ENCODE data around the gene CPSF4L. TPM values are rescaled to one million over a fixed set of nuclear protein-coding genes. Genes with fewer than 3 reads are reported as not detected.

Gene CPSF4L
- total and polyA plus RNA-seq, 7 experiments from 2014 or later = not detected

GRCh38 chr17:73289549-73290254, 28.0 kb upstream of the CPSF4L start:
- H3K4me1 ChIP-seq (ENCODE audit: control insufficient read depth in 2 of 2, insufficient read depth in 2 of 2, low read length in 2 of 2) = no peaks in the 10 kb centered on the region
- CTCF ChIA-PET = no interaction called here
- intact Hi-C loops (cut with micrococcal nuclease) = no loop called here
- H3K27ac Mint-ChIP-seq = no peak overlapping the region
- DNase-seq (no peak), ATAC-seq (no peak)
- H3K4me3 Mint-ChIP-seq = peak overlapping the region in 1 of 10 donors; percentile 36
- H3K36me3 ChIP-seq (ENCODE audit: control insufficient read depth in 2 of 3, insufficient read depth in 3 of 3, low read length in 3 of 3) = no peaks in the 10 kb centered on the region
- no peak overlapping the region for H3K27ac ChIP-seq (ENCODE audit: low read depth, low read length)
- H3K9me3 ChIP-seq (ENCODE audit: control insufficient read depth in 2 of 3, low read length in 3 of 3) = no peaks in the 10 kb centered on the region
- H3K4me3 ChIP-seq (ENCODE audit: low read length) = no peak overlapping the region
- H3K27me3 ChIP-seq (ENCODE audit: control insufficient read depth in 2 of 2, insufficient read depth in 2 of 2, low read length in 2 of 2) = no peaks in the 10 kb centered on the region
- H3K9me3 Mint-ChIP-seq = peaks cover 0 to 2% (median 0%) of the 10 kb centered on the region in 11 donors
- H3K4me1 Mint-ChIP-seq = peaks cover 6 to 13% (median 11%) of the 10 kb centered on the region in 7 donors
- POLR2A ChIA-PET = no interaction called here
- peaks cover 0 to 3% (median 0%) of the 10 kb centered on the region in 5 donors for H3K27me3 Mint-ChIP-seq
- H3K36me3 Mint-ChIP-seq = no peaks in the 10 kb centered on the region

DNA sequence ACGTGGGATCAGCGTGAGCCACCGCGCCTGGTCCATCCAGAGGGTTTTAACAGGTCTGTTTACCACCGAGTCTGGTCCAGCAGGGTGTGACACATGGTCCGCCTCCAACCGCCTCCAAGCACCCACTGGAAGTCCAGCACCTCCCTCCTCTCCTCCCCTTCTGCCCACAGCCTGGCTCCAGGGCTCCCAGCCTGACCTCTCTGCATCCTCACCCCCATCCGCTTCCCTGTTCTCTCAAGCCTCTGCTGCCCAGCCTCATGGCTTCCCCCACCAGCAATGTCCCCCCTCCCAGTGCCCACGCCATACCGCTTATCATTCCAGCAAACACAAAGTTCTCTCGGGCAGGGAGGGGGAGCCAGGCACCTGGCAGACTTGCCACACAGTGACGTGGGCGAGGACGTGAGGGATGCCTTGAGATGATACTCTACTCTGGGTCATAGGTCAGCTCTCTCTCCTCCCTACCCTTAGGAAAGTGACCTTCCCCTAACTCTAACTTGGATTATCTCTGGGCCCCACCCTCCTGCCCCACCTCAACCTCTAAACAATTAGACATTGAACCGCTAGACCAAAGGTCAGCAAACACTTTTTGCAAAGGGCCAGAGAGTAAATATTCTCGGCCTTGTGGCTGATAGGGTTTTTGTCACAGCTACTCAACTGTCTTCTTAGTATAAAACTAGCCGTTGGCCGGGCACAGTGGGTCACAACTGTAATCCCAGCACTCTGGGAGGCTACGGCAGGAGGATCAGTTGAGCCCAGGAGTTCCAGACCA, 27.0 kb upstream of the CPSF4L start:
- H3K27ac Mint-ChIP-seq = no peak overlapping the region
- POLR2A ChIA-PET = no interaction called here
- Histone ChIP-seq H3K4me1 (ENCODE audit: control insufficient read depth in 2 of 2, insufficient read depth in 2 of 2, low read length in 2 of 2) (no peaks in the 10 kb centered on the region), H3K27ac (ENCODE audit: low read depth, low read length) (no peak overlapping the region), H3K9me3 (ENCODE audit: control insufficient read depth in 2 of 3, low read length in 3 of 3) (no peaks in the 10 kb centered on the region), H3K4me3 (ENCODE audit: low read length) (no peak overlapping the region), H3K27me3 (ENCODE audit: control insufficient read depth in 2 of 2, insufficient read depth in 2 of 2, low read length in 2 of 2) (no peaks in the 10 kb centered on the region), H3K36me3 (ENCODE audit: control insufficient read depth in 2 of 3, insufficient read depth in 3 of 3, low read length in 3 of 3) (no peaks in the 10 kb centered on the region)
- ATAC-seq (no peak), DNase-seq (no peak)
- CTCF ChIA-PET = no interaction called here
- intact Hi-C loops (cut with micrococcal nuclease) = no loop called here
- no peak overlapping the region for H3K4me3 Mint-ChIP-seq
- H3K4me1 Mint-ChIP-seq = peaks cover 6 to 13% (median 11%) of the 10 kb centered on the region in 7 donors
- no peaks in the 10 kb centered on the region for H3K36me3 Mint-ChIP-seq
- peaks cover 0 to 3% (median 0%) of the 10 kb centered on the region in 5 donors for H3K27me3 Mint-ChIP-seq
- H3K9me3 Mint-ChIP-seq = peaks cover 0 to 2% (median 0%) of the 10 kb centered on the region in 11 donors

DNA sequence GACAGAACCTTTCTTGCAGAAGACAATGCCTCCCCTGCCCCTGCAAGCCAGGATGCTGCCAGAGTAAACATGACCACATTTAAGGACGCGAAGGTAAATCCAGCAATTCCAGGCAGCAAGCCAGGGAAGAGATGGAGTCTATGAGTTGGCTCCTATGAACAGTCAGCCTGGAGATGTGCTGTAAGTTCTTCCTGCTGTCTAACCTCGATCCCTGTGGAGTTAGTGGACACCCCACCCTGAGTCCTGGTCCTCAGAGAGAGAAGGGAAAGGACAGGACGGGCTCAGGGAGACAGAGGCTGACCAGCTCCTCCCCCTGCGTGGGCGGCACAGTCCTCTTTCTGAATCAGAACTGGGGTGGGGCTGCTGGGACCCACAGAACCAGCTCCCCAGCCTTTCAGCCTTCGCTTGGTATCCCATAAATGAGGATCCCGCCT, 25.2 kb upstream of the CPSF4L start:
- ATAC-seq (no peak), DNase-seq (no peak)
- Histone ChIP-seq H3K27me3 (ENCODE audit: control insufficient read depth in 2 of 2, insufficient read depth in 2 of 2, low read length in 2 of 2) (no peaks in the 10 kb centered on the region), H3K9me3 (ENCODE audit: control insufficient read depth in 2 of 3, low read length in 3 of 3) (no peaks in the 10 kb centered on the region), H3K4me1 (ENCODE audit: control insufficient read depth in 2 of 2, insufficient read depth in 2 of 2, low read length in 2 of 2) (no peaks in the 10 kb centered on the region), H3K4me3 (ENCODE audit: low read length) (no peak overlapping the region), H3K36me3 (ENCODE audit: control insufficient read depth in 2 of 3, insufficient read depth in 3 of 3, low read length in 3 of 3) (no peaks in the 10 kb centered on the region), H3K27ac (ENCODE audit: low read depth, low read length) (no peak overlapping the region)
- Mint-ChIP-seq H3K36me3 (no peaks in the 10 kb centered on the region), H3K27ac (no peak overlapping the region), H3K4me3 (no peak overlapping the region), H3K9me3 (peaks cover 0 to 2% (median 0%) of the 10 kb centered on the region in 11 donors), H3K27me3 (peaks cover 0 to 3% (median 0%) of the 10 kb centered on the region in 5 donors), H3K4me1 (peaks cover 6 to 13% (median 11%) of the 10 kb centered on the region in 7 donors)
- intact Hi-C loops (cut with micrococcal nuclease) = no loop called here
- ChIA-PET CTCF (no interaction called here), POLR2A (no interaction called here)

- DNase-seq (no peak), ATAC-seq (no peak)
- intact Hi-C loops (cut with micrococcal nuclease) = no loop called here
- Mint-ChIP-seq H3K9me3 (peaks cover 0 to 2% (median 0%) of the 10 kb centered on the region in 11 donors), H3K4me1 (peaks cover 6 to 13% (median 9%) of the 10 kb centered on the region in 7 donors), H3K27ac (no peak overlapping the region), H3K4me3 (no peak overlapping the region), H3K36me3 (no peaks in the 10 kb centered on the region), H3K27me3 (peaks cover 0 to 3% (median 0%) of the 10 kb centered on the region in 5 donors)
- H3K4me1 ChIP-seq (ENCODE audit: control insufficient read depth in 2 of 2, insufficient read depth in 2 of 2, low read length in 2 of 2) = no peaks in the 10 kb centered on the region
- POLR2A ChIA-PET = no interaction called here
- H3K27ac ChIP-seq (ENCODE audit: low read depth, low read length) = no peak overlapping the region
- no peak overlapping the region for H3K4me3 ChIP-seq (ENCODE audit: low read length)
- H3K27me3 ChIP-seq (ENCODE audit: control insufficient read depth in 2 of 2, insufficient read depth in 2 of 2, low read length in 2 of 2) = no peaks in the 10 kb centered on the region
- no peaks in the 10 kb centered on the region for H3K9me3 ChIP-seq (ENCODE audit: control insufficient read depth in 2 of 3, low read length in 3 of 3)
- H3K36me3 ChIP-seq (ENCODE audit: control insufficient read depth in 2 of 3, insufficient read depth in 3 of 3, low read length in 3 of 3) = no peaks in the 10 kb centered on the region
- CTCF ChIA-PET = no interaction called here
Measured at GRCh38 chr17:73285916-73286862, 24.5 kb upstream of the CPSF4L start.

GRCh38 chr17:73285603-73285908, 23.9 kb upstream of the CPSF4L start:
- Histone ChIP-seq H3K9me3 (ENCODE audit: control insufficient read depth in 2 of 3, low read length in 3 of 3) (no peaks in the 10 kb centered on the region), H3K27ac (ENCODE audit: low read depth, low read length) (no peak overlapping the region), H3K36me3 (ENCODE audit: control insufficient read depth in 2 of 3, insufficient read depth in 3 of 3, low read length in 3 of 3) (no peaks in the 10 kb centered on the region), H3K4me3 (ENCODE audit: low read length) (no peak overlapping the region), H3K4me1 (ENCODE audit: control insufficient read depth in 2 of 2, insufficient read depth in 2 of 2, low read length in 2 of 2) (no peaks in the 10 kb centered on the region), H3K27me3 (ENCODE audit: control insufficient read depth in 2 of 2, insufficient read depth in 2 of 2, low read length in 2 of 2) (no peaks in the 10 kb centered on the region)
- H3K27me3 Mint-ChIP-seq = peaks cover 0 to 3% (median 0%) of the 10 kb centered on the region in 5 donors
- no peaks in the 10 kb centered on the region for H3K36me3 Mint-ChIP-seq
- H3K9me3 Mint-ChIP-seq = peaks cover 0 to 2% (median 0%) of the 10 kb centered on the region in 11 donors
- ATAC-seq = no peak
- ChIA-PET CTCF (no interaction called here), POLR2A (no interaction called here)
- H3K4me3 Mint-ChIP-seq = no peak overlapping the region
- no peak overlapping the region for H3K27ac Mint-ChIP-seq
- intact Hi-C loops (cut with micrococcal nuclease) = no loop called here
- H3K4me1 Mint-ChIP-seq = peaks cover 3 to 9% (median 4%) of the 10 kb centered on the region in 7 donors
- no peak for DNase-seq

DNA sequence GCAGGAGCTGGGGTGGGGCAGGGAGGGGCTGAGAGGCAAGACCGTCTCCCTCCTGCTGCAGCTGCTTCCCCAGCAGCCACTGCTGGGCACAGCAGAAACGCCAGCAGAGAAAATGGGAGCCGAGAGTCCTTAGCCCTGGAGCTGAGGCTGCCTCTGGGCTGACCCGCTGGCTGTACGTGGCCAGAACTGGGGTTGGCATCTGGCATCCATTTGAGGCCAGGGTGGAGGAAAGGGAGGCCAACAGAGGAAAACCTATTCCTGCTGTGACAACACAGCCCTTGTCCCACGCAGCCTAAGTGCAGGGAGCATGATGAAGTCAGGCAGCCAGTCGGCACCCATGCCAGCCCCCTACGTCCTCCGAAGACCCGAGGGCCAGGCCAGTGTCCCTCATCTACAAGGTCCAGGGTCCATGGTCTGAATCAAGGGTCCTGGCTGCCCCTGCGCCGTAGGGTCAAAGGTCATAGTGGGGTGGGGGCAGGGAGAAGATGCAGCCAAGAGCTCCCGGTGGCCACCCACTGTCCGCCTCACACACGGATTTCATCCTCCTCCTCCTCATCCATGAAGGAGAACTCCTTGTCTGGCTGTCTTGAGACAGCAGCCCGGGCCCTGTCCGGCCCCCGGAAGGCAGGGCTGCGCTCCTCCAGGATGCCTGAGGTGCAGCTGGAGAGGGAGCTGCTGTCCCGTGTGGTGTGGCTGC, 23.4 kb upstream of the CPSF4L start:
- Histone ChIP-seq H3K27me3 (ENCODE audit: control insufficient read depth in 2 of 2, insufficient read depth in 2 of 2, low read length in 2 of 2) (no peaks in the 10 kb centered on the region), H3K27ac (ENCODE audit: low read depth, low read length) (no peak overlapping the region), H3K4me1 (ENCODE audit: control insufficient read depth in 2 of 2, insufficient read depth in 2 of 2, low read length in 2 of 2) (no peaks in the 10 kb centered on the region), H3K36me3 (ENCODE audit: control insufficient read depth in 2 of 3, insufficient read depth in 3 of 3, low read length in 3 of 3) (no peaks in the 10 kb centered on the region), H3K4me3 (ENCODE audit: low read length) (no peak overlapping the region), H3K9me3 (ENCODE audit: control insufficient read depth in 2 of 3, low read length in 3 of 3) (no peaks in the 10 kb centered on the region)
- ChIA-PET POLR2A (no interaction called here), CTCF (no interaction called here)
- H3K27ac Mint-ChIP-seq = no peak overlapping the region
- DNase-seq = no peak
- H3K4me1 Mint-ChIP-seq = peaks cover 0 to 7% (median 0%) of the 10 kb centered on the region in 7 donors
- no peak for ATAC-seq
- no peaks in the 10 kb centered on the region for H3K36me3 Mint-ChIP-seq
- no peak overlapping the region for H3K4me3 Mint-ChIP-seq
- H3K9me3 Mint-ChIP-seq = peaks cover 0 to 2% (median 0%) of the 10 kb centered on the region in 11 donors
- H3K27me3 Mint-ChIP-seq = peaks cover 0 to 3% (median 0%) of the 10 kb centered on the region in 5 donors
- intact Hi-C loops (cut with micrococcal nuclease) = no loop called here

Measured in naive thymus-derived CD4-positive, alpha-beta T cell (primary cell).